K562 (cell line): ENCODE results near the gene GFI1. TPM values are rescaled to one million over a fixed set of nuclear protein-coding genes. Genes with fewer than 3 reads are reported as not detected.

Experiments used
- ATAC-seq: fragments of 200-7000 bp; cut with Tn5 transposase; 3 replicates; pipeline ENCODE4 v1.9.1; 2020; ENCODE audit warnings: moderate library complexity
- BruUV-seq: library from RNA; stranded (reverse); fragments of 400-500 nt; replicated peaks from 2 replicates; lab custom pipeline; 2021; lab: Mats Ljungman, UMichigan
- CTCF ChIA-PET: fragments of 300-600 bp; formaldehyde crosslinking; extraction: SDS; loops from one replicate; lab custom pipeline; 2021; ENCODE audit warnings: low intra/inter-chr PET ratio; lab: Yijun Ruan, JAX
- POLR2A ChIA-PET: fragments of 300-600, 350-650 bp; sonication (Branson Sonifier 250); formaldehyde crosslinking; extraction: SDS; loops from one replicate; lab custom pipeline; 2021; ENCODE audit warnings: antibody characterized with exemption, inconsistent platforms; lab: Yijun Ruan, JAX
- DNase-seq, 4 experiments: peaks; one replicate each; pipeline versions ENCODE4 v3.0.0 to v3.0.0-alpha.2; 2011 to 2018; ENCODE audit warnings: low spot score in 3 of 4, mixed read lengths in 3 of 4; ENCODE audit errors: extremely low read depth in 1 of 4
- FAIRE-seq: peaks from 2 replicates; lab custom pipeline; 2011; peaks lifted over from hg19 to GRCh38; lab: Jason Lieb, UNC
- H2AFZ ChIP-seq: 2 replicates; pipeline ENCODE4 v1.6.0; 2011; ENCODE audit warnings: low read depth, low read length, control low read depth, inconsistent platforms
- H3K27ac ChIP-seq: fragments of 200-600 bp; 3 replicates; pipeline ENCODE4 v1.8.0; 2011; ENCODE audit warnings: low read depth, mild to moderate bottlenecking, control low read depth, inconsistent platforms, low read length, moderate library complexity, mixed read lengths; ENCODE audit errors: extremely low read depth
- H3K27me3 ChIP-seq, 2 experiments: fragments of 300-600 bp in 1 of 2; 2 replicates in 1 of 2; 3 replicates in 1 of 2; pipeline versions ENCODE4 v1.6.0 to v1.8.0; 2011; ENCODE audit warnings: inconsistent platforms in 2 of 2, low read length in 2 of 2, mild to moderate bottlenecking in 1 of 2, mixed read lengths in 1 of 2, moderate library complexity in 1 of 2; ENCODE audit not compliant: control insufficient read depth in 2 of 2, insufficient read depth in 2 of 2
- H3K36me3 ChIP-seq: fragments of 300-600 bp; 3 replicates; pipeline ENCODE4 v1.8.0; 2011; ENCODE audit warnings: mild to moderate bottlenecking, low read length, inconsistent platforms; ENCODE audit not compliant: control insufficient read depth, insufficient read depth
- H3K4me1 ChIP-seq, 2 experiments: fragments of 200-600 bp in 1 of 2; replicated peaks in 1 of 2; 2 replicates in 1 of 2; 3 replicates in 1 of 2; pipeline versions ENCODE4 v1.5.1 to v1.8.0; 2011; ENCODE audit warnings: inconsistent platforms in 2 of 2, low read length in 2 of 2, mild to moderate bottlenecking in 1 of 2, mixed read lengths in 1 of 2, moderate library complexity in 1 of 2; ENCODE audit not compliant: control insufficient read depth in 2 of 2, insufficient read depth in 2 of 2
- H3K4me2 ChIP-seq: 2 replicates; pipeline ENCODE4 v1.6.1; 2011; ENCODE audit warnings: low read length, control low read depth, inconsistent platforms, mixed read lengths; ENCODE audit not compliant: insufficient read depth
- H3K4me3 ChIP-seq: fragments of 200-600 bp; sonication (generic), shearing (Covaris generic); 2 replicates; pipeline ENCODE4 v1.5.1; 2016; ENCODE audit warnings: control low read depth, inconsistent platforms
- H3K79me2 ChIP-seq: fragments of 200-600 bp; 3 replicates; pipeline ENCODE4 v1.8.0; 2011; ENCODE audit warnings: low read length, inconsistent platforms; ENCODE audit not compliant: control insufficient read depth, insufficient read depth
- H3K9ac ChIP-seq, 2 experiments: 2 replicates each; pipeline versions ENCODE4 v1.6.0 to v1.6.1; 2011; ENCODE audit warnings: low read depth in 2 of 2, low read length in 2 of 2, control low read depth in 1 of 2, inconsistent platforms in 1 of 2, mild to moderate bottlenecking in 1 of 2, mixed read lengths in 1 of 2; ENCODE audit not compliant: insufficient read depth in 1 of 2
- H3K9me1 ChIP-seq: one replicate; pipeline ENCODE4 v1.6.0; 2011; ENCODE audit warnings: inconsistent platforms, mild to moderate bottlenecking, low read length, moderate library complexity; ENCODE audit not compliant: control insufficient read depth, insufficient read depth
- H3K9me3 ChIP-seq: replicated peaks from 2 replicates; pipeline ENCODE4 v1.5.1; 2011; ENCODE audit warnings: low read depth, low read length, inconsistent platforms; ENCODE audit not compliant: control insufficient read depth, insufficient read depth
- H4K20me1 ChIP-seq: replicated peaks from 2 replicates; pipeline ENCODE4 v1.6.1; 2011; ENCODE audit warnings: low read length, inconsistent platforms, mixed read lengths; ENCODE audit not compliant: control insufficient read depth, insufficient read depth
- CBFB ChIP-seq: sonication (generic); formaldehyde crosslinking; IDR thresholded peaks from 2 replicates; pipeline ENCODE4 v1.4.0; 2020; ENCODE audit warnings: mild to moderate bottlenecking, missing genetic modification reagents
- CC2D1A ChIP-seq: fragments of 450-650 bp; IDR thresholded peaks from 2 replicates; pipeline ENCODE4 v1.6.1; 2017; ENCODE audit warnings: mild to moderate bottlenecking
- CHD2 ChIP-seq: IDR thresholded peaks from 2 replicates; pipeline ENCODE4 v1.6.1; 2011; ENCODE audit warnings: low read depth, low read length
- ETS2 ChIP-seq: IDR thresholded peaks from 2 replicates; pipeline ENCODE4 v1.6.1; 2016; ENCODE audit warnings: borderline replicate concordance, missing genetic modification characterization, mild to moderate bottlenecking, moderate library complexity, missing compliant biosample characterization; ENCODE audit not compliant: poor library complexity, severe bottlenecking
- FOXJ3 ChIP-seq: sonication (generic); formaldehyde crosslinking; IDR thresholded peaks from 2 replicates; pipeline ENCODE4 v1.4.0; 2020; ENCODE audit warnings: mild to moderate bottlenecking, missing genetic modification reagents
- GATAD2A ChIP-seq: fragments of 450-650 bp; IDR thresholded peaks from 2 replicates; pipeline ENCODE4 v1.6.1; 2017
- PATZ1 ChIP-seq: fragments of 250-450 bp; sonication (Bioruptor Pico); IDR thresholded peaks from 2 replicates; pipeline ENCODE4 v1.5.0; 2020; ENCODE audit warnings: mild to moderate bottlenecking, borderline replicate concordance
- POLR3G ChIP-seq: IDR thresholded peaks from 2 replicates; pipeline ENCODE4 v1.6.1; 2011; ENCODE audit not compliant: insufficient read length, insufficient replicate concordance; ENCODE audit errors: extremely low read depth
- RBFOX2 ChIP-seq: fragments of 200-400 bp; formaldehyde crosslinking; IDR thresholded peaks from 2 replicates; pipeline ENCODE4 v1.6.1; 2017; ENCODE audit warnings: low read depth, mild to moderate bottlenecking, low read length, moderate library complexity
- SUPT5H ChIP-seq: fragments of 450-650 bp; IDR thresholded peaks from 2 replicates; pipeline ENCODE4 v1.6.1; 2016
- ZNF586 ChIP-seq: fragments of 450-650 bp; formaldehyde crosslinking; conservative IDR thresholded peaks from 2 replicates; pipeline ENCODE4 v1.4.0; 2020; ENCODE audit warnings: mild to moderate bottlenecking, moderate library complexity
- ZNF668 ChIP-seq: fragments of 250-450 bp; sonication (Bioruptor Pico); IDR thresholded peaks from 2 replicates; pipeline ENCODE4 v1.8.0; 2022; ENCODE audit warnings: mild to moderate bottlenecking, inconsistent platforms
- WGBS: fragments of 100-300 bp; shearing (Covaris generic); methylation state at CpG from one replicate; pipeline ENCODE4 v1.1.6; 2016; ENCODE audit warnings: low coverage, mixed read lengths; ENCODE audit not compliant: insufficient coverage; ENCODE audit errors: missing lambda C conversion rate; 5-methylcytosine and 5-hydroxymethylcytosine counted together
- in situ Hi-C: fragments of 300-500 bp; cut with MboI; formaldehyde crosslinking; loops from 4 replicates; pipeline ENCODE4 v1.15.0; 2018; ENCODE audit warnings: inconsistent platforms, mixed read lengths
- intact Hi-C: fragments of 100-400 bp; cut with micrococcal nuclease; formaldehyde crosslinking; loops from 2 replicates; pipeline ENCODE4 v1.14.2; 2022
- polyA plus RNA-seq, 8 experiments: library from polyadenylated mRNA; depleted of rRNA in 4 of 8; stranded (reverse) in 5 of 8; unstranded in 3 of 8; fragments of >200 nt; fragmentation: Nextera tagmentation in 2 of 8; fragmentation: Illumina TruSeq in 1 of 8; extraction: Ambion mirVana in 2 of 8; extraction: Trizol in 1 of 8; gene quantifications; 2 replicates each; pipeline versions ENCODE4 v1.2.1 to v1.2.3, GENCODE V29; 2011 to 2014; ENCODE audit warnings: inconsistent platforms in 1 of 8, missing spikeins in 1 of 8
- total RNA-seq, 7 experiments: library from RNA; depleted of rRNA in 6 of 7; stranded (reverse); fragments of >200 nt in 6 of 7; fragmentation: Illumina TruSeq in 2 of 7; extraction: Trizol in 2 of 7; gene quantifications; 2 replicates each; pipeline versions ENCODE4 v1.2.1 to v1.2.3, GENCODE V29; 2011 to 2021; ENCODE audit warnings: low replicate concordance in 1 of 7
- TF ChIP-seq, protein P1 (sequence below): fragments of 450-650 bp; IDR thresholded peaks from 2 replicates; pipeline ENCODE4 v1.7.0; 2016; ENCODE audit warnings: borderline replicate concordance

The GFI1 gene
- total and polyA plus RNA-seq, 9 of the 15 experiments (the other 6 are each of a cell fraction or from before 2014, with no cell fraction given), result 0.07 to 0.93 (median 0.46) TPM

DNA sequence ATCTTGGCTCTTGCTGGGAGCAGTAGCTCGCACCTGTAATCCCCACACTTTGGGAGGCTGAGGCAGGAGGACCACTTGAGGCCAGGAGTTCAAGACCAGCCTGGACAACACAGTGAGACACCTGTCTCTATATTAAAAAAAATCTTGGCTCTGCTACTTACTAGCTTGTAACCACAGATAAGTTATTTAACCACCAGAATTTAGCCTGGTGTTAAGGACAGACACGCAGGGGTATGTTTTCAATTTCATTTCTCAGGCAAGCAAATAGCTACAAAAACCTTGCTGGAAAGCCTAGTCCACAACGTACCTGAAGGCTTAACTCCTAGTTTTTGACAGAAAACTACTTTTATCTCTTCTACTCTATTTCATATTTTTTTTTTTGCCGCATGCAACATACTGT is 24.8 kb upstream of the GFI1 start:
- Histone ChIP-seq H2AFZ (no peak overlapping the region), H3K4me3 (no peak overlapping the region), H3K4me1 (peaks cover 0 to 5% of the 10 kb centered on the region in 2 experiments; a peak in 1 of 5 replicates), H3K27me3 (no peaks in the 10 kb centered on the region), H3K36me3 (no peaks in the 10 kb centered on the region)
- no peak for FAIRE-seq
- 71% methylated on average over 4 of the region's 4 CpGs for WGBS
- POLR2A ChIA-PET, result no interaction called here
- intact Hi-C loops, result no loop called here
- TF ChIP-seq CC2D1A, result no peak
- TF ChIP-seq RBFOX2, result no peak
- TF ChIP-seq ZNF586 (CRISPR knock-in tag), result no peak
- TF ChIP-seq ETS2, result no peak
- TF ChIP-seq CBFB (CRISPR knock-in tag), result no peak
- TF ChIP-seq POLR3G, result no peak
- no peak for TF ChIP-seq FOXJ3 (CRISPR knock-in tag)
- TF ChIP-seq, protein P1, sequence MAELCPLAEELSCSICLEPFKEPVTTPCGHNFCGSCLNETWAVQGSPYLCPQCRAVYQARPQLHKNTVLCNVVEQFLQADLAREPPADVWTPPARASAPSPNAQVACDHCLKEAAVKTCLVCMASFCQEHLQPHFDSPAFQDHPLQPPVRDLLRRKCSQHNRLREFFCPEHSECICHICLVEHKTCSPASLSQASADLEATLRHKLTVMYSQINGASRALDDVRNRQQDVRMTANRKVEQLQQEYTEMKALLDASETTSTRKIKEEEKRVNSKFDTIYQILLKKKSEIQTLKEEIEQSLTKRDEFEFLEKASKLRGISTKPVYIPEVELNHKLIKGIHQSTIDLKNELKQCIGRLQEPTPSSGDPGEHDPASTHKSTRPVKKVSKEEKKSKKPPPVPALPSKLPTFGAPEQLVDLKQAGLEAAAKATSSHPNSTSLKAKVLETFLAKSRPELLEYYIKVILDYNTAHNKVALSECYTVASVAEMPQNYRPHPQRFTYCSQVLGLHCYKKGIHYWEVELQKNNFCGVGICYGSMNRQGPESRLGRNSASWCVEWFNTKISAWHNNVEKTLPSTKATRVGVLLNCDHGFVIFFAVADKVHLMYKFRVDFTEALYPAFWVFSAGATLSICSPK, result no peak
- no peak for TF ChIP-seq CHD2
- no peak for TF ChIP-seq GATAD2A
- no peak for TF ChIP-seq PATZ1
- no peak for TF ChIP-seq ZNF668 (CRISPR knock-in tag)
- no peak for TF ChIP-seq SUPT5H
- TF ChIP-seq, all 486 proteins: peak for 0
- in situ Hi-C loops, result no loop called here
- no peaks in the 10 kb centered on the region for H3K9me1 ChIP-seq
- no peak overlapping the region for H3K9ac ChIP-seq
- no peak overlapping the region for H3K27ac ChIP-seq
- no peak for DNase-seq
- H3K79me2 ChIP-seq, result no peaks in the 10 kb centered on the region
- H3K4me2 ChIP-seq, result no peak overlapping the region
- no peaks in the 10 kb centered on the region for H4K20me1 ChIP-seq
- no peaks in the 10 kb centered on the region for H3K9me3 ChIP-seq
- ATAC-seq, result no peak
- no TSS peak for BruUV-seq
- CTCF ChIA-PET, result interaction anchor here (0.6 kb wide), 1 partner anchor 99 kb away, joined by 3 read pairs; no protein-coding TSS in a partner anchor
